Upper lobe of right lung (tissue), 1 donor: Measurements from ENCODE around the gene CETP. TPM values are rescaled to one million over a fixed set of nuclear protein-coding genes. Genes with fewer than 3 reads are reported as not detected.

Experiments used
- ATAC-seq: fragments of 200-7000 bp; cut with Tn5 transposase; one replicate; pipeline ENCODE4 v1.9.1; 2020; ENCODE audit warnings: mild to moderate bottlenecking, moderate library complexity
- DNase-seq: peaks from one replicate; pipeline ENCODE4 v3.0.0-alpha.2; 2020
- H3K27ac ChIP-seq: fragments of 200-600 bp; one replicate; pipeline ENCODE4 v1.8.0; 2022
- H3K27me3 ChIP-seq: fragments of 200-600 bp; one replicate; pipeline ENCODE4 v1.8.0; 2022; ENCODE audit warnings: mild to moderate bottlenecking
- H3K36me3 ChIP-seq: fragments of 200-600 bp; one replicate; pipeline ENCODE4 v1.8.0; 2022
- H3K4me1 ChIP-seq: fragments of 200-600 bp; one replicate; pipeline ENCODE4 v1.8.0; 2022
- H3K4me3 ChIP-seq: fragments of 200-600 bp; one replicate; pipeline ENCODE4 v1.8.0; 2022; ENCODE audit warnings: mild to moderate bottlenecking
- H3K9me3 ChIP-seq: fragments of 200-600 bp; one replicate; pipeline ENCODE4 v1.8.0; 2022
- intact Hi-C: fragments of 100-400 bp; cut with DNase I; formaldehyde crosslinking; loops from one replicate; pipeline ENCODE4 v1.11.0; 2022
- total RNA-seq: library from RNA; stranded (reverse); fragmentation: NEBNext Ultra II Directional; extraction: Animal tissue kit (Norgen Biotek cat#: 25700); gene quantifications from one replicate; pipeline ENCODE4 v1.2.1, GENCODE V29; 2021
- TF ChIP-seq, protein P1 (sequence below): fragments of 200-600 bp; IDR thresholded peaks from one replicate; pipeline ENCODE4 v1.8.0; 2022; ENCODE audit warnings: antibody characterized with exemption
- donor health status: DM: no; HTN: yes; CAD: no; lungs with severe emphysema.

CETP gene
- total RNA-seq, 1 donor from 2014 or later: 1.9 TPM

- H3K4me1 ChIP-seq: no peaks in the 10 kb centered on the region
- H3K27ac ChIP-seq: no peak overlapping the region
- intact Hi-C loops: no loop called here
- ATAC-seq (no peak), DNase-seq (no peak)
- H3K4me3 ChIP-seq: no peak overlapping the region
- TF ChIP-seq, protein P1, sequence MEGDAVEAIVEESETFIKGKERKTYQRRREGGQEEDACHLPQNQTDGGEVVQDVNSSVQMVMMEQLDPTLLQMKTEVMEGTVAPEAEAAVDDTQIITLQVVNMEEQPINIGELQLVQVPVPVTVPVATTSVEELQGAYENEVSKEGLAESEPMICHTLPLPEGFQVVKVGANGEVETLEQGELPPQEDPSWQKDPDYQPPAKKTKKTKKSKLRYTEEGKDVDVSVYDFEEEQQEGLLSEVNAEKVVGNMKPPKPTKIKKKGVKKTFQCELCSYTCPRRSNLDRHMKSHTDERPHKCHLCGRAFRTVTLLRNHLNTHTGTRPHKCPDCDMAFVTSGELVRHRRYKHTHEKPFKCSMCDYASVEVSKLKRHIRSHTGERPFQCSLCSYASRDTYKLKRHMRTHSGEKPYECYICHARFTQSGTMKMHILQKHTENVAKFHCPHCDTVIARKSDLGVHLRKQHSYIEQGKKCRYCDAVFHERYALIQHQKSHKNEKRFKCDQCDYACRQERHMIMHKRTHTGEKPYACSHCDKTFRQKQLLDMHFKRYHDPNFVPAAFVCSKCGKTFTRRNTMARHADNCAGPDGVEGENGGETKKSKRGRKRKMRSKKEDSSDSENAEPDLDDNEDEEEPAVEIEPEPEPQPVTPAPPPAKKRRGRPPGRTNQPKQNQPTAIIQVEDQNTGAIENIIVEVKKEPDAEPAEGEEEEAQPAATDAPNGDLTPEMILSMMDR: no peak
- no peaks in the 10 kb centered on the region for H3K27me3 ChIP-seq
- peaks cover 9% of the 10 kb centered on the region for H3K36me3 ChIP-seq
- no peaks in the 10 kb centered on the region for H3K9me3 ChIP-seq
Measured at GRCh38 chr16:57029161-57030160, 67.7 kb downstream of the CETP start.

GRCh38 chr16:57030346-57030902 lies 68.7 kb downstream of the CETP start:
- intact Hi-C loops: no loop called here
- H3K4me1 ChIP-seq: no peaks in the 10 kb centered on the region
- H3K27me3 ChIP-seq: no peaks in the 10 kb centered on the region
- H3K9me3 ChIP-seq: no peaks in the 10 kb centered on the region
- H3K36me3 ChIP-seq: peaks cover 18% of the 10 kb centered on the region
- no peak overlapping the region for H3K27ac ChIP-seq
- DNase-seq: no peak
- no peak for ATAC-seq
- H3K4me3 ChIP-seq: no peak overlapping the region
- TF ChIP-seq, protein P1: no peak

GRCh38 chr16:57031156-57031555 lies 69.4 kb downstream of the CETP start:
- ATAC-seq: no peak
- H3K36me3 ChIP-seq: peaks cover 22% of the 10 kb centered on the region
- H3K27ac ChIP-seq: no peak overlapping the region
- H3K27me3 ChIP-seq: no peaks in the 10 kb centered on the region
- H3K9me3 ChIP-seq: no peaks in the 10 kb centered on the region
- no peaks in the 10 kb centered on the region for H3K4me1 ChIP-seq
- DNase-seq: no peak
- TF ChIP-seq, protein P1: no peak
- no peak overlapping the region for H3K4me3 ChIP-seq
- intact Hi-C loops: no loop called here

GRCh38 chr16:57032346-57032745 lies 70.6 kb downstream of the CETP start:
- TF ChIP-seq, protein P1: no peak
- ATAC-seq (no peak), DNase-seq (no peak)
- Histone ChIP-seq H3K36me3 (peaks cover 22% of the 10 kb centered on the region), H3K9me3 (no peaks in the 10 kb centered on the region), H3K27me3 (no peaks in the 10 kb centered on the region), H3K4me3 (no peak overlapping the region), H3K4me1 (no peaks in the 10 kb centered on the region), H3K27ac (no peak overlapping the region)
- intact Hi-C loops: no loop called here

DNA sequence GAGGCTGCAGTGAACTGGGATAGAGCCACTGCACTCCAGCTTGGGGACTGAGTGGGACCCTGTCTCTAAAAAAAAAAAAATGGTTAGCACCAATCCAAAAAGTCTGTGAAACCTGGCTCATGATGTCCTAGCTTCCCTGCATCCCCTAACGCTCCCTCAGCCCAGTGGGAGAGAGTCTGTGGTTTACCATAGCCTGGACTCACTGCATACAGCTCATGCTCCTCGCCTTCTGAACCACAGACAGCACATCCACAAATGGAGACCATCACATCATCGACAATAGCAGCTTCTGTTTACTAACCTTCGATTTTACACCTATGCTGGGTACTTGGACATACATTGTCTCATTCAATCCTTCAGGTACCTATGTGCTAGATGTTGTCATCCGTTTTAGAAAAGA lies 71.2 kb downstream of the CETP start:
- Histone ChIP-seq H3K27me3 (no peaks in the 10 kb centered on the region), H3K36me3 (peaks cover 22% of the 10 kb centered on the region), H3K9me3 (no peaks in the 10 kb centered on the region), H3K4me1 (no peaks in the 10 kb centered on the region), H3K27ac (no peak overlapping the region), H3K4me3 (no peak overlapping the region)
- DNase-seq (no peak), ATAC-seq (no peak)
- intact Hi-C loops: no loop called here
- TF ChIP-seq, protein P1: no peak

Other genes with a start within 250 kb of the CETP start
- 57.2 TPM for gene NUP93, start 231.8 kb upstream of the CETP start, total RNA-seq
- not detected for gene SLC12A3, start 96.7 kb upstream of the CETP start, total RNA-seq
- gene HERPUD1, start 29.8 kb upstream of the CETP start, total RNA-seq: 223 TPM
- 44.9 TPM for gene NLRC5, start 27.6 kb downstream of the CETP start, total RNA-seq
- 64.5 TPM for gene CPNE2, start 130.6 kb downstream of the CETP start, total RNA-seq
- 77.8 TPM for gene PSME3IP1, start 224.1 kb downstream of the CETP start, total RNA-seq
- gene RSPRY1, start 224.4 kb downstream of the CETP start, total RNA-seq: 36.2 TPM